Measurements from ENCODE around the gene ITPR1.

DNA sequence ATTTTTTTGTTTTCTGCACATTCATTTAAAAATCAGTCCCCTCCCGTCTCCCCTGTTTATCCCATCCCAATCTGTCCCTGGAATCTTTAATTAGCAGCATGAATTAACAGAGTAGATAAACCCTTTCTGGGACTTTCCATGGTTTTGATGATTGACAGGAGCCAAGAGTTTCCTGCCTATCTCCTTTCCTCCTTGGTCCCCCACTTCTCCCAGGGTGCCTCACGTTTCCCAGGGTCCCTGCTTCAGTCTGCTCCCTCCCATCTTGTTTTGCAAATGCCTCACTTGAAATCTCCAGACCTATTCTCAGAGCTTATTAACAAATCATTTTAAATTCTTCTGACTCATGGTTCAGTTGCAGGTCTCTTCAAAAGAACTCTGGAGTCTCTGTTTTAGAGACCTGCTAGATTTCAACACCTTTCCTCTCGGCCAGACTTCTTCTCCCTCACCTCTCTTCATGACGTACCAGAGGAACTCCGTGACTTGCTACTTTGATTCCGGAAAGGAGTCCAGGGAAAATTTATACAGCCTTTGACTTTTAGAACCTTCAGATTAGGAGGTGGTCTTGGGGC is 238.5 kb downstream of the ITPR1 start:
- TF ChIP-seq SUZ12 (IDR thresholded peaks at IDR 0.05; ENCODE audit: extremely low read depth, insufficient read depth, insufficient read length) (no peak), ZNF274 (IDR thresholded peaks at IDR 0.05; ENCODE audit: low read depth, low read length) (no peak)
